Breast epithelium (tissue), 3 donors: ENCODE results near the gene MAP3K21.

Experiments used
- POLR2A ChIP-seq: fragments of 450-650 bp; IDR thresholded peaks from one replicate; pipeline ENCODE4 v1.6.1; 2016; ENCODE audit warnings: antibody characterized with exemption, mild to moderate bottlenecking, moderate library complexity
- POLR2AphosphoS5 ChIP-seq, 3 donors: sonication (generic); formaldehyde crosslinking; IDR thresholded peaks; one replicate each; pipeline ENCODE4 v1.6.1; 2017; ENCODE audit warnings: antibody characterized with exemption in 3 of 3
- TF ChIP-seq, protein P1 (sequence below), 3 donors: fragments of 450-650 bp; IDR thresholded peaks; one replicate each; pipeline ENCODE4 v1.5.1; 2016 to 2017; ENCODE audit warnings: antibody characterized with exemption in 3 of 3, mild to moderate bottlenecking in 3 of 3, moderate library complexity in 3 of 3

- TF ChIP-seq, protein P1, sequence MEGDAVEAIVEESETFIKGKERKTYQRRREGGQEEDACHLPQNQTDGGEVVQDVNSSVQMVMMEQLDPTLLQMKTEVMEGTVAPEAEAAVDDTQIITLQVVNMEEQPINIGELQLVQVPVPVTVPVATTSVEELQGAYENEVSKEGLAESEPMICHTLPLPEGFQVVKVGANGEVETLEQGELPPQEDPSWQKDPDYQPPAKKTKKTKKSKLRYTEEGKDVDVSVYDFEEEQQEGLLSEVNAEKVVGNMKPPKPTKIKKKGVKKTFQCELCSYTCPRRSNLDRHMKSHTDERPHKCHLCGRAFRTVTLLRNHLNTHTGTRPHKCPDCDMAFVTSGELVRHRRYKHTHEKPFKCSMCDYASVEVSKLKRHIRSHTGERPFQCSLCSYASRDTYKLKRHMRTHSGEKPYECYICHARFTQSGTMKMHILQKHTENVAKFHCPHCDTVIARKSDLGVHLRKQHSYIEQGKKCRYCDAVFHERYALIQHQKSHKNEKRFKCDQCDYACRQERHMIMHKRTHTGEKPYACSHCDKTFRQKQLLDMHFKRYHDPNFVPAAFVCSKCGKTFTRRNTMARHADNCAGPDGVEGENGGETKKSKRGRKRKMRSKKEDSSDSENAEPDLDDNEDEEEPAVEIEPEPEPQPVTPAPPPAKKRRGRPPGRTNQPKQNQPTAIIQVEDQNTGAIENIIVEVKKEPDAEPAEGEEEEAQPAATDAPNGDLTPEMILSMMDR (IDR thresholded peaks at IDR 0.05) = no peak
- TF ChIP-seq POLR2A = no peak
- no peak for TF ChIP-seq POLR2AphosphoS5 (IDR thresholded peaks at IDR 0.05)
Observed at GRCh38 chr1:233433436-233434210, 106.1 kb downstream of the MAP3K21 start.
